ENCODE data around the gene GALNT12.

The GALNT12 gene

GRCh38 chr9:98896632-98897031, 89.2 kb downstream of the GALNT12 start:
- no peak overlapping the region for H3K4me3 ChIP-seq (ENCODE audit: low read depth, low read length)
- no peak for DNase-seq (ENCODE audit: low read depth)
- TF ChIP-seq, protein P1, sequence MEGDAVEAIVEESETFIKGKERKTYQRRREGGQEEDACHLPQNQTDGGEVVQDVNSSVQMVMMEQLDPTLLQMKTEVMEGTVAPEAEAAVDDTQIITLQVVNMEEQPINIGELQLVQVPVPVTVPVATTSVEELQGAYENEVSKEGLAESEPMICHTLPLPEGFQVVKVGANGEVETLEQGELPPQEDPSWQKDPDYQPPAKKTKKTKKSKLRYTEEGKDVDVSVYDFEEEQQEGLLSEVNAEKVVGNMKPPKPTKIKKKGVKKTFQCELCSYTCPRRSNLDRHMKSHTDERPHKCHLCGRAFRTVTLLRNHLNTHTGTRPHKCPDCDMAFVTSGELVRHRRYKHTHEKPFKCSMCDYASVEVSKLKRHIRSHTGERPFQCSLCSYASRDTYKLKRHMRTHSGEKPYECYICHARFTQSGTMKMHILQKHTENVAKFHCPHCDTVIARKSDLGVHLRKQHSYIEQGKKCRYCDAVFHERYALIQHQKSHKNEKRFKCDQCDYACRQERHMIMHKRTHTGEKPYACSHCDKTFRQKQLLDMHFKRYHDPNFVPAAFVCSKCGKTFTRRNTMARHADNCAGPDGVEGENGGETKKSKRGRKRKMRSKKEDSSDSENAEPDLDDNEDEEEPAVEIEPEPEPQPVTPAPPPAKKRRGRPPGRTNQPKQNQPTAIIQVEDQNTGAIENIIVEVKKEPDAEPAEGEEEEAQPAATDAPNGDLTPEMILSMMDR (IDR thresholded peaks at IDR 0.05; ENCODE audit: insufficient read depth, low read depth, low read length, missing control alignments): no peak

- H3K4me3 ChIP-seq (ENCODE audit: low read depth, low read length): no peak overlapping the region
- TF ChIP-seq, protein P1 (IDR thresholded peaks at IDR 0.05; ENCODE audit: insufficient read depth, low read depth, low read length, missing control alignments): no peak
- no peak for DNase-seq (ENCODE audit: low read depth)
Measured at GRCh38 chr9:98897745-98898144, 90.3 kb downstream of the GALNT12 start.

GRCh38 chr9:98899408-98900056, 92.1 kb downstream of the GALNT12 start:
- no peak overlapping the region for H3K4me3 ChIP-seq (ENCODE audit: low read depth, low read length)
- TF ChIP-seq, protein P1 (IDR thresholded peaks at IDR 0.05; ENCODE audit: insufficient read depth, low read depth, low read length, missing control alignments): no peak
- DNase-seq (ENCODE audit: low read depth): peak; percentile 18

Measured in GM12865 (cell line).